Measurements from ENCODE around the gene NPIPB8.

DNA sequence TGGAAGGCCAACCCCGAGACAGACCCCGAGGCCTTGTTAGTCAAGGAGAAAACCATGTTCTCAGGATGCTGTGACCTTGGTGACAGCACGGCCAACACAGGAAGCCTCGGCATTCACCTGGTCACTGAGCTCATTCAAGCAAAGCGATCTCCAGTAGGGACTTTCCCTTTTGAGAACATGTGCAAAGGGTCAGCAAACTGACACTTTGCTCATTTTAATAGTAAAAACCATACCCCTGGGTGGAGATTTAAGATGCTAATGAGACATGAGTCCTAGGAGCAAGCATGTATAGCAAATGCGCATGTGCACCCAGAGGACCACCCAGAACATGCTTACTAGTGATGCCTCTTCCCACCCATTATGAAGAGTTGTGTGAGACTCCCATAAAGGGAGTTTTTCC, 35.3 kb upstream of the NPIPB8 start:
- TF ChIP-seq, protein P1, sequence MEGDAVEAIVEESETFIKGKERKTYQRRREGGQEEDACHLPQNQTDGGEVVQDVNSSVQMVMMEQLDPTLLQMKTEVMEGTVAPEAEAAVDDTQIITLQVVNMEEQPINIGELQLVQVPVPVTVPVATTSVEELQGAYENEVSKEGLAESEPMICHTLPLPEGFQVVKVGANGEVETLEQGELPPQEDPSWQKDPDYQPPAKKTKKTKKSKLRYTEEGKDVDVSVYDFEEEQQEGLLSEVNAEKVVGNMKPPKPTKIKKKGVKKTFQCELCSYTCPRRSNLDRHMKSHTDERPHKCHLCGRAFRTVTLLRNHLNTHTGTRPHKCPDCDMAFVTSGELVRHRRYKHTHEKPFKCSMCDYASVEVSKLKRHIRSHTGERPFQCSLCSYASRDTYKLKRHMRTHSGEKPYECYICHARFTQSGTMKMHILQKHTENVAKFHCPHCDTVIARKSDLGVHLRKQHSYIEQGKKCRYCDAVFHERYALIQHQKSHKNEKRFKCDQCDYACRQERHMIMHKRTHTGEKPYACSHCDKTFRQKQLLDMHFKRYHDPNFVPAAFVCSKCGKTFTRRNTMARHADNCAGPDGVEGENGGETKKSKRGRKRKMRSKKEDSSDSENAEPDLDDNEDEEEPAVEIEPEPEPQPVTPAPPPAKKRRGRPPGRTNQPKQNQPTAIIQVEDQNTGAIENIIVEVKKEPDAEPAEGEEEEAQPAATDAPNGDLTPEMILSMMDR (IDR thresholded peaks at IDR 0.05): no peak
- TF ChIP-seq POLR2A (IDR thresholded peaks at IDR 0.05): no peak
- no peak for TF ChIP-seq EP300 (IDR thresholded peaks at IDR 0.05)

Measured in ovary (tissue), 3 donors.